GM19043 (cell line): ENCODE data around the gene MAP2.
"Not testable (repeated sequence)": the region's sequence is repeated elsewhere in the genome, so short reads cannot be mapped to it uniquely, and the experiment has no call there.

ENCODE experiments used
- ATAC-seq: cut with Tn5 transposase; IDR thresholded peaks from one replicate; pipeline ENCODE4 v1.9.1; 2021; ENCODE audit warnings: low read depth; ENCODE audit not compliant: unreplicated experiment

The MAP2 gene

DNA sequence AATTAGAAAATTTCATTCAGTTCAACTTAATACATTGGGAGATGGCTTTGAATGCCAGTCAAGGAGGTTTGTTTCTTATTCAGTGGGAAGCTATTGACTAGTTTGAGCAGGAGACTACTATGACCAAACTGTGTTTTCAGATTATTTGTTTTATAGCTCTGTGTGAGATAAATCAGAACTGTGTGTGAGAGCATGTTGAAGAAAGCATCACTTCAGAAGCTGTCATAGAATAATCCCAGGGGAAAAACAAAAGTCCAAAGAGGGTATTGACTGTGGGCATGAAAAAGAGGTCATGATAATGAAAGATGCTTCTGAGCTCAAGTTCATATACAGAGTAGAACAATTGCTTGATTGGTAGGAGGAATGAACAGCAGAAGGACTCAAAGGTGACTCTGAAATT lies 160.6 kb downstream of the MAP2 start:
- no peak for ATAC-seq

DNA sequence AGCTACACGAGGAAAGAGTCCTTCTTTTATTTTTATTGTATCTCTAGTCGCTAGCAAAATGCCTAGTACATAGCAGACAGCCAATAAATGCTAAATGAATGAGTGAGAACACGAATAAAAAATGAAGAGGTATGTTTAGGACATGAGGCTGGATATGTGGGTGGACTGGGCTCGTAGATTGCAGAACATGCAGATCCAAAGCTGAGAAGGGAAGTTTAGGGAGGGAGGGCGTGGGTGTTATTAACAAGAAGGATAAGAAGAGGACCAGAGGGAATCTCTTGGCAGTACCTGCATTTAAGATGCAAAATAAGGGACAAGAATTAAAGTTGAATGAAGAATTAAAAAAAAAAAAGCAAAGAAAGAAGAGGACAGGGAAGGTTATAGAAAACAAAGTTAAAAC lies 161.1 kb downstream of the MAP2 start:
- no peak for ATAC-seq

DNA sequence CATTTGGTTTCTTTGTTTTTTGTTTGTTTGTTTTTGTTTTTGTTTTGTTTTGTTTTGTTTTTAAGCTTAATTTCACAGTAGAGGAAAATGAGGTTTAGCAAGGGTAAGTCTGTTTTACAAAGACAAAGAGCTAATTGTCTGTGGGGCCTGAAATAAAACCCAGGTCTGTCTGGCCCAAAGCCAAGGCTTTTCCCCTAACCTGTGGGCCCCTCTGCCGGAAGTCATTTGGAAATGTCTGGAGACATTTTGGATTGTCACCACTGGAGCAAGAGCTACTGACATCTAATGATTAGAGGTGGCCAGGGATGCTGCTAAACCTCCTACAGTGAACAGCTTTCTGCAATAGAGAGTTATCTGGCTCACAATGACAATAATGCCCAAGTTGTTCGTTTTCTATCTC lies 167.2 kb downstream of the MAP2 start:
- ATAC-seq: no peak

DNA sequence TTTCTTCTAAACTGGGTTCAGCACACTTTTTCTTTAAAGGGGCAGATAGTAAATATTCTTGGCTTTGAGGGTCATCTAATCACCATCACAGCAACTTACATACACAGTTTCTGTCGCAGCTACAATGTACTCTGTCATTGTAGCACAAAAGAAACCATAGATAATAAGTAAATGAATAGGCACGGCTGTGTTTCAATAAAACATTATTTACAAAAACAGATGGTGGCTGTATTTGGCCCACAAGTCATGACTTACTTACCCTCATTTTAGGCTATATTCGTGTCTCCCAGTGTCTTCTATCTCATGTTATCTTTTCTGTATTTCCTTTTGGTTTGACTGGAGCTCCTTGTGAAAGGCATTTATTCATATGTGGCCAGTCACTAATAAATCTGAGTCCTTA lies 168.3 kb downstream of the MAP2 start:
- ATAC-seq: no peak

DNA sequence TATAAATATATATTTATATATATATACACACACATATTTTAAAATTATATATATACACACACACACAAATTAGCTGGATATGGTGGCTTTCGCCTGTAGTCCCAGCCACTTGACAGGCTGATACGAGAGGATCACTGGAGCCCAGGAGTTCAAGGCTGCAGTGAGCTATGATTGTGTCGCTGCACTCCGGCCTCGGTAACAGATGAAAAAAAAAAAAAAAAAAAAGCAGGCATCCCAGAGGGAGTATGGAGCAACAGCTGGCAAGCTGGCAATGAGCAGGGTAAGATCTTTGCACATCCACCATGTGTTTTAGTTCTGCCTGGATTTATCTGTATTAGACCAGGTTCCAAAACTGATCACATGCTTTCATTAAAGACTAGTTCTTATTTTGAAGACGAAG lies 170.1 kb downstream of the MAP2 start:
- no peak for ATAC-seq

DNA sequence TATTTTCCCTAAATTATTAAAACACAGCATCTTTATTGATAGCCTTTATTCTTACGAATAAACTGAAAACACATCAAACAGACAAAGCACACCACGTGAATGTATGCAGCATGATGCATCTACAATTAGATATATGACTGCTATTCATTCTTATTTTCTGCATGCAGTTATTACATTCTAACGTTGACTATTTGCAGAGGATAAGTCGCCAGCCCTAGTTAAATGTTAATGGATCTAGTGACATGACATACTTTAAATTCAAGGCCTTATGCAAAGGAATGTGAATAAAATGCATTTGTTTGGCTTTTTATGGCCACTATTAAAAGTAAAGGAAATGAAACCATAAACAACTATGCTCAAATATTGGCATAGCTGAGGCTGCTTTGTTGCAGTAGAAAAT lies 172.4 kb downstream of the MAP2 start:
- no peak for ATAC-seq

DNA sequence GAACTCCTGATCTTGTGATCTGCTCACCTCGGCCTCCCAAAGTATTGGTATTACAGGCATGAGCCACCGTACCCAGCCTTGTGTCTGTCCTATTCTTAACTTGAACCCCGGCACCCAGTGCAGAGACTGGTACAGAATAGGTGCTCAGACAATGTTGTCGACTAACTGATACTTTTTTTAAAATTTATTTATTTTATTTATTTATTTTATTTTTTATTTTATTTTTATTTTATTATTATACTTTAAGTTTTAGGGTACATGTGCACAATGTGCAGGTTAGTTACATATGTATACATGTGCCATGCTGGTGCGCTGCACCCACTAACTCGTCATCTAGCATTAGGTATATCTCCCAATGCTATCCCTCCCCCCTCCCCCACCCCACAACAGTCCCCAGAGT lies 174.4 kb downstream of the MAP2 start:
- ATAC-seq: not testable (repeated sequence)

DNA sequence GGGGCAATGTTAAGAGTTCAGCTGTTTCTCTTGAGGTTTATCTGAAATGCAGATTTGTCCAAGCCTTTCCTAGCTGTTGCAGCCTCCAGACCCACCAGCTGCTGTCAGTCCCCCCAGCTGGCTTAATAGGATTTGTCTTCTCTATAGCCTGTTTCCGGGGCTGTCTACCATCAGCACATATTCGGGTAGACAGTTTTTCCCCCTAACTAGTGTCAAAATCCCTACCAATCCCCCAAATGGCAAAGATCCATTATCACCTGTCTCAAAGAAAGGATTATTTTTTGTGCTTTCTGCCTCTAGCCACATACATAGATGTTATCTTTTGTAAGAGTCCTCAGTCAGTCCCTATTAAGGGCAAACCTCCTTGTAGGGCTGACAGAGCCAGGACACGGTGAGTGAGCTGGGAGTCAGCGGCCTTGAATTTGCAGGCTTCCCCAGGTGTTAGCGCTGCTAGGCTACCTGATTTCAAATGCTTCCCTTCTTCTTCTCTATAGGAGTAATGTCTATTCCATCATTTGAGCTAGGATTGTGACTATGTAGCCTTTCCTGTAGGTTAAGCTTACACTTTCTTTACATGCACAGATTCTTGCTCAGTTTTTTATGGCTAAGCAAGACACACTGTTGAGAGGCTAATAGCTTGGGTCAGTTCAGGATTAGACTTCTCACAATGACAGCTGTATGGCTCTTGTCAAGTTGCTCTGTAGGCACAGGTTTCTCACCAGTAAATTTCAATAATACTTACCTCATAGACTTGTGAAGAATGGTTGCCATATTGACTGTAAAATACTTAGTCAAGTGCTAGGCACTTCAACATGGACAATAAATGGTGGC lies 176.7 kb downstream of the MAP2 start:
- no peak for ATAC-seq

DNA sequence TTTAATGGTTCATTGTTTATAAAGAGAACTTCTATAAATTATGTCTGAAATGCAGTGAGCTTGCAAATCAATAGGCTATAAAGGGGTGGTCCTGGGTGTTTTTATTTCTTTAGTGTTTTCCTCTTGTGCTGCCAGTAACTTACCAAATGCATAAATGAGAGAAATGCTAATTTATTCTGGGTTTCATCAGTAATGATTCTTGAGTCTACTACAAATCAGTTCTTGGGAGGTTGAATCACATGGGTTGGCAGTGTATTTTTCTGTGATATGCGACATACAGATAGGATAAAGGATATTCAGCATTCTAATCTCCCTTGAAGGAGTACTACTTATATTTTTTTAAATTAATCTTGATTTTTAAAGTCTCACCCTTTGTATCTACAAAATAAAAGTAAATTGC lies 177.7 kb downstream of the MAP2 start:
- ATAC-seq: no peak

DNA sequence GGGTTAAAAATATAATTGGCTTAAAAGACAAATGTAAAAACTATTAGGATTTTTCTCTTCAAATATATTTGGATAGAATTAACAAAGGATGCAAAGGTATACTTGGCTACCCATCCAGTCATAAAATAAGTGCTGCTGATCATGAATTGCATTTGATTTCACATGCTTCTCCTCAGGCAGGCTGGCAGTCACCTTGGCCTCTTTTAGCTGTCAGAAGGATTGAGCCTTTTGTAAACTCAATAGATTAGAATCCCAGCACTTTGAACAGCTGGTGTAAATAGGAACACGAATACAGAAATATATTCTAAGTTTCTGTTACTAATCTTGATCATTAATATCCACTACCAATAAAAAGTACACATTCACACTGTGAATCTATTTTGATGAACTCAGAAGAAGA lies 178.4 kb downstream of the MAP2 start:
- no peak for ATAC-seq

DNA sequence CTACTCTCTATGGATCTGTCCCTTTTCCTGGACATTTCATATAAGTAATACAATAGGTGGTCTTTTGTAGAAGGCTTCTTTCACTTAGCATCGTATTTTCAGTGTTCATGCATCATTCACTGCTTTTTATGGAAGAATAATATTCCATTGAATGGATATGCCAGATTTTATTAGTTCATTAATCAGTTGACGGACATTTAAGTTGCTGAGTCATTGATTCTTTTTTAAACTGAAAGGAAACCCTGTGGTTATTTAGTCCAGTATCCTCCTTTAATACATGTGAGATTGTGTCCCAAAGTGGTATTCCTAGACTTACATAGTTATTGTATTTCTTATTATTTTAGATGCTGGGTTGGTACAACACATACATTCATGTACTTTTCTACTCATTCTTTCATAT lies 185.7 kb downstream of the MAP2 start:
- ATAC-seq: no peak

DNA sequence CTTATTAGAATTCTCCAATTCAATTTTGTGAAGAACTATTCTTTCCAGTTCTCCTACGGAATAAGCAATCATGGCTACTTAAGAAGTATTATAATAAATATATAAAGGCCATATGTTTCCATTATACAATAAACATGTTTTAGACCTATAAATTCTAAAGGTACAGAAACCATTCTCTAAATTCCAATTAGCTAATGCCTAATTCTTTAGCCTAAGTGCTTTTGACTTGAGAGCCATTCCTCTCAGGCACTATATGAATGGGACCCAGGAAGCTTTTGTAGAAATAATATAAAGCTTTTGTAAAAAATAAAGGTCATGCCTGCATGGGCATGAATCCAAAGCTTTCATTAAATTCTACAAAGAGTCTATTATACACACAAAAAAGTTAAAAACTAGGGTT lies 186.8 kb downstream of the MAP2 start:
- no peak for ATAC-seq

DNA sequence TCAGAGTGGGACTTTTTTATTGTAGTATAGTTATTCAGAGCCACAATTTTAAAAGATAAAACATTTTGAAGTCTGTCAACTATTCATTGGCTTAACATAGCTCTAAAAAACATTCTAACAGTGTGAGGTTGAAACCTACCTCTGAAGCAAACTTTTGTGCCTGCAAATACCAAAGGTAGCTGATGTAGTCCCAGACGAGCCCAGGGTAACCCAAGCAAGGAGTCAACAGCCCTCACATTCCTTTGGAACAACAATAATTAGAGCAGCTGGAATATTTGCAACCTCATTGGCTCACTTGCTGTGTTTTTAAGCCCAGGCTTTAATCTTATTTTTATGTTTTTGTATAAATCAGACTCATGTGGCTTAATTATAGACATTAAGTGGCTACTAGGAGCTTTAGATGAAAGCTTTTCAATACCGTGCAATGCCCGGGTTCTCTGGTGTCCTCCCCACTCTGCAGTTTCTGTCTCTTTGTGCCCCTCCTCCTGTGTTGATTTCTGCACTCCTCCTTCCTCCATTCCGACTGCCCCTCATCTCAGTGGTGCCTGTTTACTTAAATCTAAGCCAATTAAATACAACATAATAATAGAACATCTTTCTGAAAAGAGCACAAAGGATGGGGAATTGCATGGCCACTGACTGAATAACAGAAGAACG lies 189.9 kb downstream of the MAP2 start:
- no peak for ATAC-seq

DNA sequence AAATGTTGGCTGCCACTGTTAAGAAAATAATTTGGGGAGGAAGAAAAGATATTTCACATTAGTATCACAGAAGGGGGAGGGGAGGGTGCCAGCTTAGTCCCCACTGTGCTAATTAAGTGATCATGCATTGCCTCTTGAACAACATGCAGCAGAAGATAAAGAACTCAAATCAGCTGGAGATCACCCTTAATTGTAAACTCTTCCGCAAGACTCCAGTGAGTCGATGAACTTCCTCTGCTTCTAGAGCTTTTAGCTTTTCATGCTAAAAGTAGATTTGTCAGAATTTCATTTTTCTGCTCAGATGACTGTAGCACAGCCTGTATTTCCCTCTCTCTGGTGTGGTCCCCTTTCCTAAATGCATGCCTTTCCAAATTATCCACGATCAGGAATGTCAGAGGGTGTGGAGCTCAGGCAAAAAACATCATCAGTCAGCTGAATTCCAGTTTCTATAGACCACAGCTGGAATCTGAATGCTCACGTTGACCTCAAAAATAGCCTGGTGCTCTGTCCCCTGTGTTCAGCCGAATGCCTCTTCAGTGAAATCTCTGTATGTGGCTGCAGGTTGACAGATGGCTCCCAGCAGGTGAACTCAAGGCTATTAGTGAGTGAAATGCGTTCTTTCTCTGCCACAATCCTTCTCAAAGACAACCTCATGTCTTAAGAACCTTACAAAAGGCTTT lies 191.0 kb downstream of the MAP2 start:
- no peak for ATAC-seq

DNA sequence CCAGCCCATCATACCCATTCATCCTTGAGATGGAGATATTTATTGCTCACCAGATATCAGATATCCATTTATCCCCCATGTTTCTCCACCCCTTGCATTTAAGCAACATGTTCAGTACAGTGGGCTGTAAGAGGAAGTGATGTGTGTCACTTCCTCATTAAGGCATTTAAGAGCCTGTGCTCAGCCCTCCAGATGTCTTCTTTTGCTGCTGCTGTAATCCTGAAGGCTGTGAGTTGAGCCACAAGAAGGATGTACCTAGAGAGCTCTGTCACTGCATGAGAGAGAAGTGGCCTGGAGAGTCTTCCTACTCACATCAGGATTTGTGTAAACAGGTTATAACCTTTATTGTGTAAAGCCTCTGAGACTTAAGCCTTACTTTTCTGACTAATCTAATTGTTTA lies 195.9 kb downstream of the MAP2 start:
- ATAC-seq: peak; percentile 70

DNA sequence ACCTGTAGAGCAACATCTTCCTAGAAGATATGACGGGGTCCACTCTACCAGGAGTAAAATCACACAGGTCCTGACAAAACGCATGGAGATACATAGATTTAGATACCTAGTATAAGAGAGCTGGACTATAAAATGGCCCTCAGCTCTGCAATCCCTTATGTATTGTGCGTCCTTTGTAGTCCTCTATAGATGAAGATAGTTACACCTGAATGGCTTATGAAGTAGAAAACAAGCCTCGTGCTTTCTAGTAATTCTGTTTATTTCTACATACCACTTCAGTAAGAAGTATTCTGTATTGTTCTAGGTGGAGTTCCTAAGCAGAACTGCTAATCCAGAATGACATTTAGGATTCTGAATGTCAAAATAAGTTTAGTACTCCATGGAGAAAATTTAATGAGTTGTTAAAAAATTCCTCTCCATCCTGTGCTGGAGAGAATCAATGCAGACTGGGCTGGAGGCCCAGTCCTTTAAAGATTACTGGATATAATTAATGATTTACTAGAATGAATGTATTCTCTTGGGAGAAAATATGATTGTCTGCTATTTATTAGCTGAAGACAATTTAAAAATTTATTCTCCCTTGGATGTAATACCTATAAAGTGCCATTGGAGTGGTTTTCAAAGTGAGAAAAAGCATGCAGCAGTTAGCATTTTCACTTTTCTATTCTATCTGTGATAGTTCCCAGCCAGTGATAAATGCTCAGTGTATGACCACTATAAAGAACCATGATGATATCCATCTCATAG lies 200.5 kb downstream of the MAP2 start:
- ATAC-seq: no peak

DNA sequence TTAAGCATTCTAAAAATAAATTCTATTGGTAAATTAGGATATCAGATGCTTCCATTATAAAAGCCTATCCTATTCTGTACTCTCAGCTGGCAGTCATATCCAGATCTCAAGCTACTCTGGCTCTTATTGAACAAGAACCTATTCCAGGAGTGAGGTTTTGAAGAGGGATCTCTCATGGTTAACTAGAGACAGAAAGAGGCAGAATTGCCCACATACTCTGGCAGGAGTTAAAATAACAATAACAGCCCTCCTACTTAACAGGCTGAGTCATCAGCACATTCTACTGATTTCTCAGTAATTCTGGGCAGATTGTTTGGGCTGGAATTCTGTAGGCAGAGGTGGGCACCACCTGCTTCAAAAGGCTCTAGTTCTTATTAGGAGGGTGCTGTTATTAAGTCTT lies 205.8 kb downstream of the MAP2 start:
- ATAC-seq: no peak

DNA sequence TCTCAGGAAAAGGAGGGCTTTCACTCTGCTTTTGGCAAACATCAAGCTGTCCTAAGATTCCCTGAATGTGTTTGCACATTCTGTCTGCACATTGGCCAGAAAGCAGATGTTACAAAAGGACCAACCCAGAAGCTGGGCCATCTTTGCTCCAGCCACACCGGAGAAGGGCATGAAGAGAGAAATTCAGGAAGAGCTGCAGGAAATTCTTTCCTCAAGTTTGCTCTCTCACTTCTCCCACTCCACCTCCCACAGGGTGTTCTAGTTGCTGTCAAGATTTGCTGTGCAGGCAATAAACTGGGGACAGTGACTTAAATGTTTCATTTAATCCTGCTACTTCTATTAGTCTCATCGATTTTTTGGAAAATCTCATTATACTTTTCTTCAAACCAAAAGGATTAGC lies 210.1 kb downstream of the MAP2 start:
- ATAC-seq: no peak

DNA sequence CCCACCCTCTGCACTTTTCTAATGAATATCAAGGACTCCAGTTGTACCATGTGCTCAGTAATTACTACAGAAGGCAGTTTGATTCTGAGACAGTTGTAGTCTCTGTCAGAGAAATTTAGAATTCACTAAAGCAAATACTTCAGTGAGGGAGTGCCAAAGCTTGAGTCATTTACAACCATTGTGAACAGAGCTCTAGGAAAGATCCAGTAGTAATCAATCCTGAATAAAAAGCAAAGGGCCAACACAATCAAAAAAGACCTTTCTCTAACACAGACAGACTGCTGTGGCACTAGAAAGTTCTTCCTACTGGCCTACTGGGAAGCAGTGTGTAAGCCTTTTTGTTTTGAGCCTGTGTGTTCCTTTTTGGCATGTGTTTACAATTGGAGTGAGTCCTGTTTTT lies 212.2 kb downstream of the MAP2 start:
- ATAC-seq: no peak

DNA sequence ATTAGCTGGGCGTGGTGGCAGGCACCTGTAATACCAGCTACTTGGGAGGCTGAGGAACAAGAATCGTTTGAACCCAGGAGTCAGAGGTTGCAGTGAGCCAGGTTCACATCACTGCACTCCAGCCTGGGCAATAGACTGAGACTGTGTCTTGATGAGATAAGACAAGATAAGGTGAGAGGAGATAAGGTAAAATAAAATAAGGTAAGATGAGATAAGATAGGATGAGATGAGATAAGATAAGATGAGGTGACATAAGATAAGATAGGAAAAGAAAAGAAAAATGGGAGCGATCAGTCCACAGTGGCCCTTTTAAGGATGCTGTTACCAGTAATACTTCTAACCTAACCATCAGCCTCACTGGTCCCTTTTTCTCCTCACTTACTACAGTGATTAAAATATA lies 213.4 kb downstream of the MAP2 start:
- no peak for ATAC-seq

DNA sequence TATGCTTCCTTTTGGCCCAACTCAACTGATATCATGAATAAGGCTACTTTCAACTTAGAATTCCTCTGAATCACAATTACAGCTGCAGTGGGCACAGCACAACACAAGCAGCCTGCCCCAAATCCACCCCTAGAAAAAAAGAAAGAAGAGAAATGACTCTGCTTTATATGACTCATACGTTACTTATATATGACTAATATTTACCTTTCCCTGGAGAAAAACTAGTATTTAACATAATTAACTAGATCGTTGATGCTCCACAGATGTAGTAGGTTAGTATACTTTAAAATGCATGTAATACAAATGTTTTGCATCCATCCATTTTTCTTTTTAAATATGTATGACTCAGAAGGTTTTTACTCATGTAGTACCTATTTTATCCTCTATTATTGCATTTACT lies 214.5 kb downstream of the MAP2 start:
- no peak for ATAC-seq
